Esophagus squamous epithelium (tissue), 5 donors: ENCODE measurements around the gene ZNF653. TPM values are rescaled to one million over a fixed set of nuclear protein-coding genes. Genes with fewer than 3 reads are reported as not detected.
A peak's percentile ranks its signal among the peaks of the same experiment; 100 is the strongest.

Source experiments
- DNase-seq: peaks from one replicate; lab custom pipeline; 2025; lab: John Stamatoyannopoulos, UW
- H3K27ac ChIP-seq, 4 donors: fragments of 200-600 bp; sonication (generic); one replicate each; pipeline ENCODE4 v1.5.1; 2016 to 2019; ENCODE audit warnings: mild to moderate bottlenecking in 1 of 4
- H3K27me3 ChIP-seq, 4 donors: fragments of 200-600 bp; sonication (generic); 1 replicate in 3 of 4; 2 replicates in 1 of 4; pipeline versions ENCODE4 v1.5.1 to v1.6.0; 2017 to 2021; ENCODE audit warnings: antibody characterized with exemption in 1 of 4
- H3K36me3 ChIP-seq, 3 donors: fragments of 200-600 bp; sonication (generic); one replicate each; pipeline ENCODE4 v1.5.1; 2016 to 2019
- H3K4me1 ChIP-seq, 3 donors: fragments of 200-600 bp; sonication (generic); one replicate each; pipeline ENCODE4 v1.5.1; 2017 to 2019
- H3K4me3 ChIP-seq, 4 donors: fragments of 200-600 bp; sonication (generic); 1 replicate in 3 of 4; 2 replicates in 1 of 4; pipeline ENCODE4 v1.5.1; 2016 to 2019; ENCODE audit warnings: mild to moderate bottlenecking in 2 of 4, moderate library complexity in 1 of 4
- H3K9me3 ChIP-seq, 3 donors: fragments of 200-600 bp; sonication (generic); one replicate each; pipeline ENCODE4 v1.5.1; 2016 to 2019
- POLR2A ChIP-seq, 4 donors: fragments of 450-650 bp; IDR thresholded peaks; one replicate each; pipeline ENCODE4 v1.6.1; 2017; ENCODE audit warnings: antibody characterized with exemption in 4 of 4, mild to moderate bottlenecking in 4 of 4, moderate library complexity in 3 of 4
- WGBS, 2 donors: methylation state at CpG; one replicate each; pipeline ENCODE4 v1.1.5; 2018; 5-methylcytosine and 5-hydroxymethylcytosine counted together
- intact Hi-C: fragments of 100-400 bp; cut with DNase I; formaldehyde crosslinking; loops from one replicate; pipeline ENCODE4 v1.15.0; 2022
- total RNA-seq, 4 donors: library from RNA; depleted of rRNA; stranded (reverse); fragments of >200 nt; gene quantifications; one replicate each; pipeline ENCODE4 v1.1.0, GENCODE V29; 2016
- TF ChIP-seq, protein P1 (sequence below), 6 experiments: fragments of 450-650 bp in 4 of 6; fragments of 200-600 bp in 2 of 6; sonication (generic) in 2 of 6; IDR thresholded peaks; one replicate each; pipeline ENCODE4 v1.5.1; 2016 to 2019; ENCODE audit warnings: antibody characterized with exemption in 6 of 6, mild to moderate bottlenecking in 4 of 6, moderate library complexity in 4 of 6
- donor health status: DM: yes; HTN: yes; CAD: no.

Gene ZNF653
- total RNA-seq, 4 donors from 2014 or later, result 3.6 to 10.2 (median 5.0) TPM

DNA sequence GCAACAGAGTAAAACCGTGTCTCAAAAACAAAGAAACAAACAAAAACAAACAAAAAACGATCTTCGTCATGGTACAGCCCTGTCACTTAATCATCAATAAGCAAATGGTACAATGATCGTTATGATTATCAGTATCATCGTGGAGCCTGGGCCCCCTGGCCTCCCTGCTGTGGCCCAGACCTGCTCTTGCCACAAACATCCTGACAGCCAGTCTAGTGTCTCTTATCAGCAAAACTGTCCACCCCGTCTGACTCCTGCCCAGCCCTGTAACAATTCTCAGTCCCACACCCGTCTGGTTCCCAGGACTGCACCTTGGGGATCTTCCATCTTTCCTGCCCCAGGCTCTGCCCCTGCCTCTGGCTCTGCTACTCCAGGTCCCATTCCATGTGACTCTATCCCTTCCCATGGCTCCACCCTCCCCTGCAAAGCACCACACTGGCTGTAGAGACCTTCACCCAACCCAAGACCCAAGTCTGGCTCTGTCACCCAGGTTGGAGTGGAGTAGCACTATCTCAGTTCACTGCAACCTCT lies 5.7 kb downstream of the ZNF653 start:
- H3K27me3 ChIP-seq, result no peaks in the 10 kb centered on the region
- intact Hi-C loops, result no loop called here
- 69 to 77% methylated on average over 7 of the region's 7 CpGs for WGBS, 2 donors
- TF ChIP-seq POLR2A (IDR thresholded peaks at IDR 0.05), result no peak
- TF ChIP-seq, protein P1, sequence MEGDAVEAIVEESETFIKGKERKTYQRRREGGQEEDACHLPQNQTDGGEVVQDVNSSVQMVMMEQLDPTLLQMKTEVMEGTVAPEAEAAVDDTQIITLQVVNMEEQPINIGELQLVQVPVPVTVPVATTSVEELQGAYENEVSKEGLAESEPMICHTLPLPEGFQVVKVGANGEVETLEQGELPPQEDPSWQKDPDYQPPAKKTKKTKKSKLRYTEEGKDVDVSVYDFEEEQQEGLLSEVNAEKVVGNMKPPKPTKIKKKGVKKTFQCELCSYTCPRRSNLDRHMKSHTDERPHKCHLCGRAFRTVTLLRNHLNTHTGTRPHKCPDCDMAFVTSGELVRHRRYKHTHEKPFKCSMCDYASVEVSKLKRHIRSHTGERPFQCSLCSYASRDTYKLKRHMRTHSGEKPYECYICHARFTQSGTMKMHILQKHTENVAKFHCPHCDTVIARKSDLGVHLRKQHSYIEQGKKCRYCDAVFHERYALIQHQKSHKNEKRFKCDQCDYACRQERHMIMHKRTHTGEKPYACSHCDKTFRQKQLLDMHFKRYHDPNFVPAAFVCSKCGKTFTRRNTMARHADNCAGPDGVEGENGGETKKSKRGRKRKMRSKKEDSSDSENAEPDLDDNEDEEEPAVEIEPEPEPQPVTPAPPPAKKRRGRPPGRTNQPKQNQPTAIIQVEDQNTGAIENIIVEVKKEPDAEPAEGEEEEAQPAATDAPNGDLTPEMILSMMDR (IDR thresholded peaks at IDR 0.05), result no peak
- H3K4me1 ChIP-seq, result peaks cover 0 to 10% (median 0%) of the 10 kb centered on the region in 3 donors
- no peak overlapping the region for H3K27ac ChIP-seq
- peaks cover 0 to 44% (median 8%) of the 10 kb centered on the region in 3 donors for H3K36me3 ChIP-seq
- no peaks in the 10 kb centered on the region for H3K9me3 ChIP-seq
- DNase-seq, result no peak
- no peak overlapping the region for H3K4me3 ChIP-seq

DNA sequence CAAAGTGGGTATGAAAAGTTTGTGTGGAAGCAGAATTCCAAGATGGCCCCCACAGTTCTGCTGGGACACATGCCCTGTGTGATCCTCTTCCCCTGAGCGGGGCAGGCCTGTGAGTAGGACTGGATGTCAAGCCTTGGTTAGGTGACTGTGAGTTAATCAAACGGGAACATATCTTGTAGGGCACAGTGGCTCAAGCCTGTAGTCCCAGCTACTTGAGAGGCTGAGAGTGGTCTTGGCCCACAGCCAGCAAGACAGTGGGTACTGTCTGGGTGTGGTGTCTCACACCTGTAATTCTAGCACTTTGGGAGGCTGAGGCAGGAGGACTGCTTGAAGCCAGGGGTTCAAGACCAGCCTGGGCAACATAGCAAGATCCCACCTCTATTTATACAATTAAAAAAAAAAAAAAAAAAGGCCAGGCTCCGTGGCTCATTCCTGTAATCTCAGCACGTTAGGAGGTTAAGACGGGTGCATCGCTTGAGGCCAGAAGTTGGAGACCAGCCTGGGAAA lies 6.4 kb downstream of the ZNF653 start:
- Histone ChIP-seq H3K4me3 (no peak overlapping the region), H3K27ac (no peak overlapping the region), H3K9me3 (no peaks in the 10 kb centered on the region), H3K4me1 (peaks cover 0 to 3% (median 0%) of the 10 kb centered on the region in 3 donors), H3K36me3 (peaks cover 0 to 50% (median 8%) of the 10 kb centered on the region in 3 donors), H3K27me3 (no peaks in the 10 kb centered on the region)
- WGBS, 2 donors, result 86 to 91% methylated on average over 5 to 6 of the region's 6 CpGs
- no peak for DNase-seq
- intact Hi-C loops, result no loop called here
- TF ChIP-seq, protein P1 (IDR thresholded peaks at IDR 0.05), result no peak
- TF ChIP-seq POLR2A (IDR thresholded peaks at IDR 0.05), result no peak

DNA sequence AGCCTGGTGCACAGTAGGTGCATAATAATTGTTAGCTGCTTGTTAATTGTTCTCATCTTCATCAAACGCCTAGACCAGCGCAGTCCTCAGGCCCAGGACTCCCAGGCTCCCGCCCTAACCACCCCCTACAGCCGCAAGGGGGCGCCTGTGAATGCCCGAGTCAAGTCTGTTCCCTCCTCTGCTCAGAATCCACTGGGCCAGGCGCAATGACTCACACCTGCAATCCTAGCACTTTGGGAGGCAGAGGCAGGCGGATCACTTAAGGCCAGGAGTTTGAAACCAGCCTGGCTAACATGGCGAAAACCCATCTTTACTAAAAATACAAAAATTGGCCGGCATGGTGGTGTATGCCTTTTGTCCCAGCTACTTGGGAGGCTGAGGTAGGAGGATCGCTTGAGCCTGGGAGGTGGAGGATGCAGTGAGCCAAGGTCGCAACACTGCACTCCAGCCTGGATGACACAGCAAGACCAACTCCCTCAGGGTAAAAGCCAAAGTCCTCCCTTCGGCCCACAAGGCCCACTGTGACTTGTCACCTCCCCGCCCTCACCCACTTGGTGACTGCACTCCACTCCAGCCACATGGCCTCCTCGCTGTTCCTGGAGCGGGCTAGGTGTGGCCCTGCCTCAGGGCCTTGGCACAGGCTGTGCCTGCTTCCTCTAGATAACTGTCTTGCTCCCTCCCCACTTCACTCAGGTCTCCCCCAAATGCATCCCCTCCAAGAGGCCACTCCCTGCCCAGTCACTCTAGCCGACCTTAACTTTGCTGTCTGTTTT lies 9.1 kb downstream of the ZNF653 start:
- intact Hi-C loops, result no loop called here

DNA sequence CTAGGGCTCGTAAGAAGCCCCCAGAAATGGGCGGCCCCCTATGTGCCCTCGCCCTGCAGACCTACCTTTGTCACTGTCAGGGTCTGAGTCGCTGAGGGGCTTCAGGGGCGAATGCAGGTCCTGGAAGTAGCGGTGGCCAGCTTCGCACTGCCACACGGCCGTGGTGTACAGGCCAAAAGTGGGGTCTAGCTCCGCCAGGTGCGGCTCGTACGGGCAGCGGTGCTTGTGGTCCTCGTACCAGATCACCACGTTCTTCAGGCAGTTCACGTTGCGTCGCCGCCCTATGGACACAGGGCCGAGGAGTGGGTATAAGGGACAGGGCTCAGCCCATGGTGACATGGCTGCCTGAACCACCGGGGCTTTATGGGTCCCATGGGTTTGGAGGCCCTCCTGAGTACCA lies 9.8 kb downstream of the ZNF653 start:
- TF ChIP-seq POLR2A (IDR thresholded peaks at IDR 0.05), result no peak
- TF ChIP-seq, protein P1 (IDR thresholded peaks at IDR 0.05), result no peak
- Histone ChIP-seq H3K36me3 (peaks cover 0 to 72% (median 8%) of the 10 kb centered on the region in 3 donors), H3K27me3 (no peaks in the 10 kb centered on the region), H3K9me3 (no peaks in the 10 kb centered on the region), H3K27ac (no peak overlapping the region), H3K4me1 (no peaks in the 10 kb centered on the region), H3K4me3 (no peak overlapping the region)
- intact Hi-C loops, result no loop called here
- no peak for DNase-seq
- WGBS, 2 donors, result 80 to 96% methylated on average over 1 to 5 of the region's 22 CpGs

More for the DNA sequence above, 9.1 kb downstream of the ZNF653 start:
- Histone ChIP-seq H3K27ac (no peak overlapping the region), H3K4me1 (no peaks in the 10 kb centered on the region), H3K27me3 (no peaks in the 10 kb centered on the region), H3K36me3 (peaks cover 0 to 66% (median 8%) of the 10 kb centered on the region in 3 donors), H3K4me3 (no peak overlapping the region), H3K9me3 (no peaks in the 10 kb centered on the region)
- 73 to 91% methylated on average over 8 to 9 of the region's 17 CpGs for WGBS, 2 donors
- no peak for DNase-seq
- TF ChIP-seq, protein P1 (IDR thresholded peaks at IDR 0.05), result peak; percentile 35 to 75 (median 54)
- TF ChIP-seq POLR2A (IDR thresholded peaks at IDR 0.05), result no peak

DNA sequence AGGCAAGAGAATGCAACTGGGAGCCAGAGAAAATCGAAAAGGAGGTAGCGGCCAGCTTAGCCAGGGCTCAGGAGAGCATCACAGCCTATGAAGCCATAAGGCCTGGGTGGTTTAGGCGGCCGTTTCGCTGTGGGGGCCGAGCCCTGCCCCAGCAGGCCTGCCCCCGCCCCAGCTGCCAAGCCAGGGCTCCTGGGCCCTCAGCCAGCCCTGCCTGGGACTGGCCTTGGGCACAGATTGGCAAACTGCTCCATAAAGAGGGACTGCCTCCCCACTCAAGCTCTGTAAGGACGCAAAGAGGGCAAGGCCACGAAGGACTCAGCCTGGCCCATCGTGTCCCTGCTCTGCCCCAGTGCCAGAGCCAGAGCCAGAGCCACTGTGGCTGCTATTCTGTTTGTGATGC lies 10.2 kb downstream of the ZNF653 start:
- no peaks in the 10 kb centered on the region for H3K4me1 ChIP-seq
- 78 to 81% methylated on average over 7 to 8 of the region's 10 CpGs for WGBS, 2 donors
- no peaks in the 10 kb centered on the region for H3K27me3 ChIP-seq
- DNase-seq, result no peak
- no peak overlapping the region for H3K4me3 ChIP-seq
- H3K9me3 ChIP-seq, result no peaks in the 10 kb centered on the region
- peaks cover 0 to 76% (median 8%) of the 10 kb centered on the region in 3 donors for H3K36me3 ChIP-seq
- H3K27ac ChIP-seq, result no peak overlapping the region
- no peak for TF ChIP-seq POLR2A (IDR thresholded peaks at IDR 0.05)
- TF ChIP-seq, protein P1 (IDR thresholded peaks at IDR 0.05), result no peak
- intact Hi-C loops, result no loop called here
